GM19438 (cell line): Measurements from ENCODE around the gene PLA2G4B.
"Not testable (repeated sequence)": the region's sequence is repeated elsewhere in the genome, so short reads cannot be mapped to it uniquely, and the experiment has no call there.

Experiments
- ATAC-seq: cut with Tn5 transposase; IDR thresholded peaks from one replicate; pipeline ENCODE4 v1.9.1; 2021; ENCODE audit warnings: low read depth; ENCODE audit not compliant: unreplicated experiment

The PLA2G4B gene

GRCh38 chr15:41825572-41826535, 12.8 kb upstream of the PLA2G4B start:
- ATAC-seq = no peak

GRCh38 chr15:41827290-41827879, 11.3 kb upstream of the PLA2G4B start:
- ATAC-seq = no peak

GRCh38 chr15:41827880-41828806, 10.5 kb upstream of the PLA2G4B start, which contains the start of gene JMJD7:
JMJD7 (plus strand) TSS chr15:41828092; CDS start chr15:41828125, 33 bp downstream.
- ATAC-seq = peak; percentile 66

- no peak for ATAC-seq
These were observed 9.9 kb upstream of the PLA2G4B start for GRCh38 chr15:41828807-41829141.

GRCh38 chr15:41829959-41830646, 8.5 kb upstream of the PLA2G4B start:
- ATAC-seq = no peak

GRCh38 chr15:41831291-41831690, 7.4 kb upstream of the PLA2G4B start:
- not testable (repeated sequence) for ATAC-seq

- no peak for ATAC-seq
These were observed 6.4 kb upstream of the PLA2G4B start for GRCh38 chr15:41832208-41832607.

GRCh38 chr15:41832875-41833274, 5.8 kb upstream of the PLA2G4B start:
- ATAC-seq = no peak

GRCh38 chr15:41834096-41834495, 4.6 kb upstream of the PLA2G4B start:
- no peak for ATAC-seq

GRCh38 chr15:41836073-41836472, 2.6 kb upstream of the PLA2G4B start:
- no peak for ATAC-seq

GRCh38 chr15:41836713-41837454, 1.8 kb upstream of the PLA2G4B start:
- ATAC-seq = no peak

GRCh38 chr15:41839781-41840491, 1.3 kb downstream of the PLA2G4B start:
- ATAC-seq = no peak

- ATAC-seq = no peak
These were observed 2.0 kb downstream of the PLA2G4B start for GRCh38 chr15:41840673-41841072.

GRCh38 chr15:41841131-41841530, 2.5 kb downstream of the PLA2G4B start:
- ATAC-seq = no peak

GRCh38 chr15:41842229-41842628, 3.6 kb downstream of the PLA2G4B start:
- ATAC-seq = no peak

GRCh38 chr15:41843571-41843970, 4.9 kb downstream of the PLA2G4B start:
- ATAC-seq = no peak

GRCh38 chr15:41844814-41845213, 6.2 kb downstream of the PLA2G4B start:
- ATAC-seq = no peak

GRCh38 chr15:41847206-41847605, 8.6 kb downstream of the PLA2G4B start:
- no peak for ATAC-seq

GRCh38 chr15:41847981-41848380, 9.3 kb downstream of the PLA2G4B start:
- no peak for ATAC-seq
